Endothelial cell (in vitro differentiated cells): ENCODE measurements around the gene SEMA7A. TPM values are rescaled to one million over a fixed set of nuclear protein-coding genes. Genes with fewer than 3 reads are reported as not detected.

Experiments
- DNase-seq: peaks from one replicate; pipeline ENCODE4 v3.0.0; 2021; ENCODE audit warnings: low spot score
- H3K27ac Mint-ChIP-seq: one replicate; pipeline ENCODE4 v1.8.0; 2021; ENCODE audit warnings: mixed read lengths, inconsistent platforms; ENCODE audit not compliant: unreplicated experiment
- H3K27me3 Mint-ChIP-seq: one replicate; pipeline ENCODE4 v1.8.0; 2021; ENCODE audit warnings: mild to moderate bottlenecking, moderate library complexity, mixed read lengths, inconsistent platforms; ENCODE audit not compliant: unreplicated experiment
- H3K36me3 Mint-ChIP-seq: one replicate; pipeline ENCODE4 v1.8.0; 2021; ENCODE audit warnings: mild to moderate bottlenecking, low read depth, mixed read lengths, inconsistent platforms; ENCODE audit not compliant: unreplicated experiment
- H3K4me1 Mint-ChIP-seq: one replicate; pipeline ENCODE4 v1.8.0; 2021; ENCODE audit warnings: mild to moderate bottlenecking, mixed read lengths, inconsistent platforms; ENCODE audit not compliant: unreplicated experiment
- H3K4me3 Mint-ChIP-seq: one replicate; pipeline ENCODE4 v1.8.0; 2021; ENCODE audit warnings: mild to moderate bottlenecking, mixed read lengths, inconsistent platforms; ENCODE audit not compliant: unreplicated experiment
- H3K9me3 Mint-ChIP-seq: one replicate; pipeline ENCODE4 v1.8.0; 2021; ENCODE audit warnings: mixed read lengths, inconsistent platforms; ENCODE audit not compliant: unreplicated experiment
- CTCF ChIP-seq: fragments of 200-600 bp; sonication (generic); IDR thresholded peaks from one replicate; pipeline ENCODE4 v1.5.0; 2021; ENCODE audit warnings: antibody characterized with exemption; ENCODE audit not compliant: unreplicated experiment
- total RNA-seq: library from RNA; stranded (reverse); fragmentation: NEBNext Ultra II Directional; extraction: Animal tissue kit (Norgen Biotek cat#: 25700); gene quantifications from one replicate; pipeline ENCODE4 v1.2.1, GENCODE V29; 2021; ENCODE audit not compliant: unreplicated experiment

SEMA7A gene
- total RNA-seq, 1 donor from 2014 or later = 41.4 TPM

GRCh38 chr15:74398183-74398582 is 35.6 kb downstream of the SEMA7A start:
- H3K4me1 Mint-ChIP-seq = peaks cover 21% of the 10 kb centered on the region
- DNase-seq = no peak
- TF ChIP-seq CTCF = no peak
- peaks cover 10% of the 10 kb centered on the region for H3K27me3 Mint-ChIP-seq
- H3K36me3 Mint-ChIP-seq = peaks cover 10% of the 10 kb centered on the region
- H3K4me3 Mint-ChIP-seq = peak overlapping the region; percentile 65
- no peaks in the 10 kb centered on the region for H3K9me3 Mint-ChIP-seq
- H3K27ac Mint-ChIP-seq = no peak overlapping the region

- no peak for TF ChIP-seq CTCF
- H3K27ac Mint-ChIP-seq = no peak overlapping the region
Measured at GRCh38 chr15:74397239-74398068, 36.3 kb downstream of the SEMA7A start.

GRCh38 chr15:74396445-74397238 is 37.1 kb downstream of the SEMA7A start:
- peaks cover 10% of the 10 kb centered on the region for H3K36me3 Mint-ChIP-seq
- no peaks in the 10 kb centered on the region for H3K9me3 Mint-ChIP-seq
- H3K4me3 Mint-ChIP-seq = no peak overlapping the region
- peaks cover 13% of the 10 kb centered on the region for H3K27me3 Mint-ChIP-seq
- TF ChIP-seq CTCF = no peak
- H3K4me1 Mint-ChIP-seq = peaks cover 18% of the 10 kb centered on the region
- H3K27ac Mint-ChIP-seq = no peak overlapping the region
- no peak for DNase-seq

More at GRCh38 chr15:74397239-74398068, 36.3 kb downstream of the SEMA7A start:
- DNase-seq = no peak
- no peaks in the 10 kb centered on the region for H3K9me3 Mint-ChIP-seq
- H3K36me3 Mint-ChIP-seq = peaks cover 10% of the 10 kb centered on the region
- H3K4me3 Mint-ChIP-seq = no peak overlapping the region
- peaks cover 11% of the 10 kb centered on the region for H3K27me3 Mint-ChIP-seq
- H3K4me1 Mint-ChIP-seq = peaks cover 19% of the 10 kb centered on the region

GRCh38 chr15:74396146-74396438 is 37.7 kb downstream of the SEMA7A start:
- Mint-ChIP-seq H3K4me1 (peaks cover 17% of the 10 kb centered on the region), H3K9me3 (no peaks in the 10 kb centered on the region), H3K27ac (no peak overlapping the region), H3K27me3 (peaks cover 13% of the 10 kb centered on the region), H3K36me3 (peaks cover 10% of the 10 kb centered on the region), H3K4me3 (no peak overlapping the region)
- DNase-seq = no peak
- TF ChIP-seq CTCF = no peak
